Stimulated activated CD4-positive, alpha-beta T cell treated with anti-CD3 and anti-CD28 coated beads, Interleukin-2, amount 100 ng/mL, for 4 hours (primary cell): Measurements from ENCODE around the gene DNAJC2.
"Not testable (repeated sequence)": the region's sequence is repeated elsewhere in the genome, so short reads cannot be mapped to it uniquely, and the experiment has no call there.

Experiments
- DNase-seq: peaks from one replicate; pipeline ENCODE4 v3.0.0-alpha.2; 2020; ENCODE audit warnings: low read depth

The DNAJC2 gene

DNA sequence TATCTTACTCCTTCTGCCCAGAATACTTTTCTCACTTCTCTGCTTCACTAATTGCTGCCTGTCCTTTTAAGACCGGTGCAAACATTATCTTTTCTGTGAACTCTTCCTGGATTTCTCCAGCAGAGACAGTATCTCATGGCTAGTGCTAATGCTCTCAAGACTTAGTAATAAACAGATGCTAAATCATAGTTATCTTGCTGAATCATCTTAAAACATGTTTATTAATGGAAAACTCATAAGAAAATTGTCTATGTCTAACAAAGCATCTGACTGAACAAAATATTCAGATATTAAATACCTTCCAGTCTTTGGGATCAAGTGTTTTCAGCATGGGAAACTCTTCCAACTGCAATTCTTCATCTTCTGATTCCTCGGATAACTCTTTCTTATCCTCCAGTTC lies 3.1 kb downstream of the DNAJC2 start:
- no peak for DNase-seq

DNA sequence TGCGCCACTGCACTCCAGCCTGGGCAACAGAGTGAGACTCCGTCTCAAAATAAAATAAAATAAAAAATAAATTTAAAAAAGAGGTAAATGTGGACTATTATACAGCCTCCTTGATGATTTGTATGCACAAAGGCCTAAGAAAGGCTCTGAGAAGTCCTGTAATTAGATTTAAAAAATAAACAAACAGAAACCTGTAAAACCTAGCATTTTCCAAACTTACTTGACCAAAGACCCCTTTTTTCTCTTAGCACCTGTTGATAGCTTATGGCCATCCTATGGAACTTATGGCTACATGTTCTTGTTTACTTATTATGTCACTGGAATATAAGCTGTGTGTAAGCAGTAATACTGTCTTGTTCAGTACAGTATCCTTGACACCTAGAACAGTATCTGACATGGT lies 5.7 kb downstream of the DNAJC2 start:
- no peak for DNase-seq

DNA sequence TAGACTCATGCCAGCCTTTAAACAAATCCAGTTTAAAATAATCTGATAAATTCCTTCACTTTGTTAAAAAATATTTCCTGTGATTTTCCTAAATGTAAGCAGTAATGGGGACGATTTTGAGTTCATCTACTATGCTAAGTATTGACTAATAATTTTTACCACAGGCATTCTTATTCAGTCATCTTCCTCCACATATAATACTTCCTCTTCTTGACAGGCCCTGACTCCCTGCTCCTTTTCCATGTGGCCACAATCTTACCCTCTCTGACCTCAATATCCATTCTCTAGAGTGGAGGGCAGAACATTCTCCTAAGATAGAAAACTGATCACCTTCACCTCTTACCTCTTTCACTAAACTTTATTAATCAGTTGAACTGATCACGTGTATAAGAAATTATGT lies 7.8 kb downstream of the DNAJC2 start:
- no peak for DNase-seq

DNA sequence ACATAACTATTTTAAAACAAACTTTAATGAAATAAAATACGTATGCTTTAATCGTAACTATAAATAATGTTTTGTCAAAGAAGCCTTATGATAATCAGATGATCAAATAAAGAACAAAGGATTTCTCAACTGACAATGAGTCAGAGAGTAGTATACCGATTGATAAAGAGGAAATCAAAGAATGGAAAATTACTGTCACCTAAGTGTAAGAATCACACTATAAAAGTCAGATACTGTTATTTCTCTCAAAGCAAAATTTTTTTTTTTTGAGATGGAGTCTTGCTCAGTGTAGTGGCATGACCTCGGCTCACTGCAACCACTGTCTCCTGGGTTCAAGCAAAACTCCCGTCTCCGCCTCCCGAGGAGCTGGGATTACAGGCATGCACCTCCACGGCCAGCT lies 18.8 kb downstream of the DNAJC2 start:
- DNase-seq = no peak

GRCh38 chr7:103317009-103317408 lies 27.6 kb downstream of the DNAJC2 start:
- DNase-seq = no peak

- no peak for DNase-seq
These were observed 28.1 kb downstream of the DNAJC2 start for GRCh38 chr7:103316380-103316941.

DNA sequence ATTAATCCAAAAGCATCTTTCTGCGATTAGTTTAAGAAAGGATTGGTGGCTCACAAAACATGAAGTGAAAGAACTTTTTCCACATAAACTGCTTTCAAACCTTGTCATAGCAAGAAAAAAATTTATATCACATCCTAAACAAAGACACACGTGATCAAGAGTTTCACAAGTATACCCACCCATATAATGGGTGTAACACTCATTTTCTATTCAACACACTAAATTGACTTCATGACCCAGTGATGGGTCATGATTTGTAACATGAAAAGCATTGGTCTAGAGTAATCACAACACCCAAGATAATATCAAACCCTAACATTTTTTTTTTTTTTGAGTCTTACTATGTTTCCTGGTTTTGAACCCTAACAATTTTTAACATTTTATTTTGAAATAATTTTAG lies 29.7 kb downstream of the DNAJC2 start:
- no peak for DNase-seq

DNA sequence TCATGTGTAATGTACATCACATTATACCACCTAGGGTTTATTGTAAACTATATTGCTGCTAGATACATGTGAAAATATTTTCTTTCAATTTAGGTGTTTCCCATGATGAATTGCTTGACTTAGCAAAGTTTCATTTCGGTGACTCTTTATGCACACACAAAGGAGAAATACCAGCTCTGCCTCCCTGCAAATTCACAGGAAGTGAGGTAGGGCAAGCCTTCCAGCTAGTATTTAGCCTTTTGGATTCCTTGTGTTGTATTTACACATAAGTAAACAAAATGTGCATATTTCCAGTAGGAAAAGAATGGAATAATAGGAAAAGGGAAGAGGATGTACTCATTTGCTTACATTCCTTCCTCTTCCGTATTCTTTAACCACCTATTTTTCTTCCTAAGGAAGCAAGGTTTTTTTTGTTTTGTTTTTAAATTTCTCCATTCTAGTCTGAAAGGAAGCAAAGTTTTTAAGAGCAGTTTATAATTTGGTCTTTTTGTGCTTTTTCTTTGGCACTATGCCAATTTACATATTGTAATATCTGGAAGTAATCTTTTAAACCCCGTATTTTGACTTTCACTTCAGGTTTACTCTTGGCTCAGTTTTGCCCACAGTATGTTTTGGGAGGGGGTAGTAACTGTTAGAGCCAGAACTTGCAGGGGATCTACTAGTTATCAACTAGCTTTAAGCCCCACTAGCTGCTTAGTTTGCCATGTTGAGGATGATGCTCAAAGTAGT lies 36.9 kb downstream of the DNAJC2 start:
- DNase-seq = no peak

DNA sequence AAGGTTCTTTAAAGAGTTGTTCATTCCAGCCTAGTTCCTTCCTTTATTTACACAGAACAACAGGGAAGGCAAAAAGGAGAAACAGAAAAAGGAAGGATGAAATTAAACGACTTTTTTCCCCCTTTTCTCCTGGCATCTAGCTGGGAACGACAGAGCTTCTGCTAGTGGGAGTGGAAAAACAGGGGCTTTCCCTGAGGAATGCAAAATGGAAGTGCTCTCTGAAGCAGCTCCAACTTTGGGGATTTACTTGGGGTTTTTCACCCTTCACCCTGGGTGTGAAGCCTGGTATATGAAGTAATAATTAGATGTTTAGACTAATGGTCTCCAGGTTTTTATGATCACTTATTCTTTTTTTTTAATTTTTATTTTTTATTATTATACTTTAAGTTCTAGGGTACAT lies 43.1 kb downstream of the DNAJC2 start:
- DNase-seq = no peak

DNA sequence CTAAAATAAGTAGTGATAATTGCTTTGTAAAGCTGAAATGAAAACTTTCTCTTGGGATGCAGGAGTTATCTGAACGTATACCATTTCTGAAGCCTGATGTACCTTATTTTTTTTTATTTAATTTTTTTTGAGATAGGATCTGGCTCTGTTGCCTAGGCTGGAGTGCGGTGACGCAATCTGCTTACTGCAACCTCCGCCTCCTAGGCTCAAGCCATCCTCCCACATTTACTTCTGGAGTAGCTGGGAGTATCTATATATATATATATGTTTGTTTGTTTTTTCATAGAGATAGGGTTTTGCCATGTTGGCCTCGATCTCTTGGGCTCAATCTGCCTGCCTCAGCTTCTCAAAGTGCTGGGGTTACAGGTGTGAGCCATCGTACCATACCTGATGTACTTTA lies 44.9 kb downstream of the DNAJC2 start:
- DNase-seq = no peak

DNA sequence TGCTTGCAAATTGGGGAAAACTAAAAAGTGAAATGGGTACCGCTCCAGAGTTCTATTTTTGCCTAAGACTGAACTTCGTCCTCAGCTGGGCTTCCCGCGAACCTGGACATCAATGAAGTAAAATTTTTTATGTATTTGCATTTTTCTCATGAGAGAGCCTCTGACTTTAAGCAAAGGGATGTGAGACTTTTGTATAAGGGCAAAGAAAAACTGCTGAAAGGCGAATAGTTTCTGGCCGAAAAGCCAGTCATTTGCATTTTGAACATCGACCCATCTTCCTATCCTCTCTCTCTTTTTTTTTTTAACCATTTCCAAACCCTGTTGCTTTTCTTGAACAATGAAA lies 46.8 kb downstream of the DNAJC2 start:
- DNase-seq = no peak

- DNase-seq = peak; percentile 91
These were observed 47.4 kb downstream of the DNAJC2 start, which contains the start of gene PMPCB for GRCh38 chr7:103296901-103297836. Gene PMPCB (plus strand): TSS chr7:103297435. CDS start chr7:103297460, 25 bp downstream.

DNA sequence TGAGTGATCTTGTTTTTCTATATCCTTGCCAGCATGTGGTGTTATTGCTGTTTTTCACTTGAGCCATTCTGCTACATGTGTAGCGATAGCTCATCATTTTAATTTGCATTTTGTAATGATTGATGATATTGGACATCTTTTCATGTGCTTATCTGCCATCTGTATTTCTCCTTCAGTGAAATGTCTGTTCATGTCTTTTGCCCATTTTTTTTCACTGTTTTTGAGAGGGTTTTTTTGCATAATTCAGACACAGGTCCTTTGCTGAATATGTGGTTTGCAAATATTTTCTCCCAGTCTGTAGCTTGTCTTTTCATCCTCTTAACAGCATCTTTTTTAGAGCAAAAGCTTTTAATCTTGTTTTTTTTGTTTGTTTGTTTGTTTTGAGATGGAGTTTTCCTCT lies 51.0 kb downstream of the DNAJC2 start:
- no peak for DNase-seq

DNA sequence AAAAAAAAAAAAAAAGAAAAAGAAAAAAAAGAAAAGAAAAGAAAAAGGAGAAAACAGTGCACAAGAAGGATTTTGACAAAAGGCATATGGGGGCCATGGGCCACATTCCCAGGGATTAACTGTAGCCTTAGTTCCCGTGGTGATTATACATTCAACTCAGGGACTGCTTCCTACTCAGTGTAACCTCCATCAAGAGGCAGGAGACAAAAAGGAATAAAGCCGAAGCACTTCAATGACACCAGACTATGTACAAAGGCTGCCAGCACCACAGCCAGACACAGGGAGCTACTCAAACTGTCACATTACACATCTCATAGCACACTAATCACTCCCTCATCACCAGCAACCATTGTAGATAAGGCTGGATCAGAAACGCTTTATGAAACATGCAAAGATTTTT lies 52.4 kb downstream of the DNAJC2 start:
- DNase-seq = no peak

GRCh38 chr7:103282802-103283427 lies 61.7 kb downstream of the DNAJC2 start:
- not testable (repeated sequence) for DNase-seq

- DNase-seq = not testable (repeated sequence)
These were observed 63.8 kb downstream of the DNAJC2 start for GRCh38 chr7:103280803-103281155.

- DNase-seq = peak; percentile 93
These were observed 64.4 kb downstream of the DNAJC2 start for GRCh38 chr7:103279963-103280802.

DNA sequence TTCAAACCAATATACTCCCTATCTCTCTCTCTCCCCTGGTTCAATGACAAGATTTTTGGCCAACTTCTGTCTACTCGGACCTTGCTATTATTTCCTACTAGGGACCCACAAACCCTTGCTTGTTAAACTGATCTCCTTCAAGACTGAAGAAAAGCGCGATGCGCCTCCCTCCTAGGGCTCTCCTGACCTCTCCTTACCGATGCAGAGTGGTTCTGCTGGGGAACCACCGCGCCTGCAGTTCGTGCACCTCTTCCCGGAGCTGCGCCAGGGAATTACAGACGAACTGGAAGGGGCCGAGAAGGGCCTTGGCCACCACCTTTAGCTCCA lies 65.0 kb downstream of the DNAJC2 start:
- DNase-seq = not testable (repeated sequence)

- DNase-seq = not testable (repeated sequence)
These were observed 66.4 kb downstream of the DNAJC2 start for GRCh38 chr7:103278195-103278594.

- DNase-seq = not testable (repeated sequence)
These were observed 69.7 kb downstream of the DNAJC2 start for GRCh38 chr7:103274867-103275266.

DNA sequence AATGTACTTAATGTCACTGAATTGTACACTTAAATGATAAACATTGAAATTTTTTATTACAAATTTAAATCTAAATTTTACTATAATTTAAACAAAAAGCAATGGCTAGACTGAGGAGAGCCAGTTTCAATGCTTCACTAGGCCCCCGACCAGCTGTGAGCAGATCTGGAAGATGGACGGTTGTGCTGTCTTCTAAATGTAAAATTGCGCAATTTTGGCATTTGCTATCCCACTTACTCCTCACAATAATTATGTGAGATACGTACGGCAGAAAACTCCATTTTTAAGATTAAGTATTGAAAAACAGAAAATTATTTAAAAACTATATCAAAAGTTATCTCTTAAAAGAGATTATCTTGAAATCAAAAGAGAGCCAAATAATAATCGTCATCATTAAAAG lies 71.2 kb downstream of the DNAJC2 start:
- DNase-seq = not testable (repeated sequence)

DNA sequence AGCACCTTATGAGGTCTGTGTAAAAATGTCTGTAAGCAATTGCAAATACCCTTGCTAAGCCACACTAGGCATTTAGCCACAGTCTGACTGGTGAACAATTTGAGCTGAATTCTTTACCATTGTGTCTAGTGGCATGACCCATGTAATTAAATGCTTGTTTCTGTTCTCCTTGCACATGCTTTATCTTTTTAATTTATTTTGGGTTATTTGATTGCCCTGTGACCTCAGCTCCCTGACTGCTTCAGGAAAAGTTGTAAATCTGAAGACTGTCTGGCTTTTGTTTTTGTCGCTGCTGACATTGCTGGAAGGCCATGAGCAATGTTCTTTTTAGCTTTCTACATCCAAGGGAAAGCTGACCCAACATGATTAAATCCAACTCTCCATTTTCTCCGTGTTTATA lies 78.3 kb downstream of the DNAJC2 start:
- not testable (repeated sequence) for DNase-seq
